Esophagus muscularis mucosa (tissue), 3 donors: ENCODE data around the gene AUTS2.

ENCODE experiments used
- POLR2A ChIP-seq: fragments of 450-650 bp; IDR thresholded peaks from one replicate; pipeline ENCODE4 v1.6.1; 2017; ENCODE audit warnings: antibody characterized with exemption, moderate library complexity, mild to moderate bottlenecking, low read depth
- TF ChIP-seq, protein P1 (sequence below), 3 experiments: fragments of 200-600 bp in 2 of 3; fragments of 450-650 bp in 1 of 3; sonication (generic) in 2 of 3; IDR thresholded peaks; one replicate each; pipeline ENCODE4 v1.5.1; 2017 to 2019; ENCODE audit warnings: antibody characterized with exemption in 3 of 3, mild to moderate bottlenecking in 2 of 3, moderate library complexity in 1 of 3

DNA sequence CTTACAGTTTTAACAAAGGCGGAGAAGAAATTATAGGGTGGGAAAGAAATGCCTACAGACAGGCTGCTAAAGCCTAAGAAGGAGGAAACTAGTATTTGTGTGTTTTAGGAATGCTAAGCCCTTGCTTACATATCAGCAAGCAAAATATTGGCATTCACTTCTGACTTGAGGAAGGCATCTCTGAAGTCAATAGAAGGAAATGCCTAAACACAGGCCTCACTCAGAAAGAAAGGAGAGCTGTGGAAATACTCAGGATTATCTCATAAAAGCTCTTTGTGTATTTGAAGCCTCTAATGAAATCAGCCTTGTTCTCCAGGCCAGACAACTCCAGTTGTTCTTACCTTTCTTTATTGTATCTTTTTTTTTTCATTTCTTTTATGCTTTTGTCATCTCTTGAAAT is 158.0 kb downstream of the AUTS2 start:
- TF ChIP-seq, protein P1, sequence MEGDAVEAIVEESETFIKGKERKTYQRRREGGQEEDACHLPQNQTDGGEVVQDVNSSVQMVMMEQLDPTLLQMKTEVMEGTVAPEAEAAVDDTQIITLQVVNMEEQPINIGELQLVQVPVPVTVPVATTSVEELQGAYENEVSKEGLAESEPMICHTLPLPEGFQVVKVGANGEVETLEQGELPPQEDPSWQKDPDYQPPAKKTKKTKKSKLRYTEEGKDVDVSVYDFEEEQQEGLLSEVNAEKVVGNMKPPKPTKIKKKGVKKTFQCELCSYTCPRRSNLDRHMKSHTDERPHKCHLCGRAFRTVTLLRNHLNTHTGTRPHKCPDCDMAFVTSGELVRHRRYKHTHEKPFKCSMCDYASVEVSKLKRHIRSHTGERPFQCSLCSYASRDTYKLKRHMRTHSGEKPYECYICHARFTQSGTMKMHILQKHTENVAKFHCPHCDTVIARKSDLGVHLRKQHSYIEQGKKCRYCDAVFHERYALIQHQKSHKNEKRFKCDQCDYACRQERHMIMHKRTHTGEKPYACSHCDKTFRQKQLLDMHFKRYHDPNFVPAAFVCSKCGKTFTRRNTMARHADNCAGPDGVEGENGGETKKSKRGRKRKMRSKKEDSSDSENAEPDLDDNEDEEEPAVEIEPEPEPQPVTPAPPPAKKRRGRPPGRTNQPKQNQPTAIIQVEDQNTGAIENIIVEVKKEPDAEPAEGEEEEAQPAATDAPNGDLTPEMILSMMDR (IDR thresholded peaks at IDR 0.05), result no peak
- TF ChIP-seq POLR2A, result no peak
